NCI-H1436 (cell line): ENCODE results near the gene GAL3ST3.
A peak's percentile ranks its signal among the peaks of the same experiment; 100 is the strongest.
"Not testable (repeated sequence)": the region's sequence is repeated elsewhere in the genome, so short reads cannot be mapped to it uniquely, and the experiment has no call there.

Experiments used
- DNase-seq: peaks from one replicate; lab custom pipeline; 2025; lab: John Stamatoyannopoulos, UW

Gene GAL3ST3

GRCh38 chr11:66012946-66013761 is 35.8 kb downstream of the GAL3ST3 start:
- no peak for DNase-seq

DNA sequence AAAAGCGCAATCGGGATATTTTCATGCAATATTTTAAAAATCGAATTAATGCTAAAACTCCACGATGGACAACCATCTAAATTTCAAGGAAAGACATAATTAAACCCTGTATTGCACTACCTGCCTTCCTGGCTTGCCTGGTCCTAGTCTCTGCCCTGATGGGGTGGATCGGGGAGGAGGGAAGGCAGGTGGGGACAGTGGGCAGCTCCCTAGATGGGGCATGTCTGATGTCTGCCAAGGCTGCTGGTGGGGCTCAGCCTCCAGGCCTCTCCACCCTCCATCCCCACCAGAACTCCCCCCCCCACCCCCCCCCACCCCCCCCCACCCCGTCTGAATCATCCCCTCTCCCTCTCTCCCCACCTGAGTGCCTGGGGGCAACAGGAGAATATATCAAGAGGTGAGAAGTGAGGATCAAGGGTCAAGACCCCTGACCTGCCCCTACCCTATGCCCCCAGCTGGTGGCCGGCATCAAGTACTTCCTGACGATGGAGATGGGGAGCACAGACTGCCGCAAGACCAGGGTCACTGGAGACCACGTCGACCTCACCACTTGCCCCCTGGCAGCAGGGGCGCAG is 36.5 kb downstream of the GAL3ST3 start:
- DNase-seq: no peak

- DNase-seq: no peak
These were observed 37.1 kb downstream of the GAL3ST3 start, which contains the start of gene CST6 for GRCh38 chr11:66011785-66012303. Gene CST6, plus strand, starts transcription at chr11:66012008. Its CDS starts 37 bp downstream, at chr11:66012045.

GRCh38 chr11:66011239-66011784 is 37.6 kb downstream of the GAL3ST3 start:
- no peak for DNase-seq

GRCh38 chr11:66010036-66010435 is 38.9 kb downstream of the GAL3ST3 start:
- DNase-seq: not testable (repeated sequence)

GRCh38 chr11:66008468-66009101 is 40.4 kb downstream of the GAL3ST3 start:
- DNase-seq: no peak

- no peak for DNase-seq
These were observed 40.9 kb downstream of the GAL3ST3 start for GRCh38 chr11:66008095-66008467.

DNA sequence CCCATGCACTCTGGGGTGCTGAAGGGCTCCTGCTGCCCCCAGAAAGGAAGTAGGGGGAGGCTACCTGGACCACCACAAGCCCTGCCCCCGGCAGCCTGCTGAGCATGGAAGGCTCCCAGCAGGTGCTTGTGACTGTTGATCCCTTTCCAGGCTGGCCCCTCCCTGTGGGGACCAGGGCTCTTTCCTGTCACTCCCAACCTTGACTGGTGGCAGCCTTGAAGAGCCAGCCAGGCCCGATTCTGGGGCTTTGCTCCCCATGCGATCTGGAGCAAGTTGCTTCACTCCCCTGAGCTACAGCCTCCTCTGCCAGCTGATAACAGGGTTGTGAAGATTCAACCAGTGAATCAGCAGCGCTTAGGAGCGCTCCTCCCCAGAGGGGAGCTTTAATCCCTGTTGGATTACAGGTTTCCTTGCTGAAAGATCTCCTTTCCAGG is 41.7 kb downstream of the GAL3ST3 start:
- DNase-seq: no peak

DNA sequence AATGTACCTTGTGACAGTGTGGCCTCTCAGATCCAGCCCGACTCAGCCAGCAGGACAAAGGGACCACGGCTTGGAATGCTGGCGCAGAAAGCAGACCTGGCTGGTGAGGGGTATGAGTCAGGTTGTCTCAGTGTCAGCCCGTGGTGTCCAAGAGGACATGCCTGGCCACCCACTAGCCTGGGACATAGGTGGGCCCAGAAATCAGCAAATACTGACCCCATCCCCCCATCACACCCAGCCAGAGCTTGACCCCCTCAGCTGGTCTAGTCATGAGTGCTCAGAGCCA is 42.1 kb downstream of the GAL3ST3 start:
- no peak for DNase-seq

DNA sequence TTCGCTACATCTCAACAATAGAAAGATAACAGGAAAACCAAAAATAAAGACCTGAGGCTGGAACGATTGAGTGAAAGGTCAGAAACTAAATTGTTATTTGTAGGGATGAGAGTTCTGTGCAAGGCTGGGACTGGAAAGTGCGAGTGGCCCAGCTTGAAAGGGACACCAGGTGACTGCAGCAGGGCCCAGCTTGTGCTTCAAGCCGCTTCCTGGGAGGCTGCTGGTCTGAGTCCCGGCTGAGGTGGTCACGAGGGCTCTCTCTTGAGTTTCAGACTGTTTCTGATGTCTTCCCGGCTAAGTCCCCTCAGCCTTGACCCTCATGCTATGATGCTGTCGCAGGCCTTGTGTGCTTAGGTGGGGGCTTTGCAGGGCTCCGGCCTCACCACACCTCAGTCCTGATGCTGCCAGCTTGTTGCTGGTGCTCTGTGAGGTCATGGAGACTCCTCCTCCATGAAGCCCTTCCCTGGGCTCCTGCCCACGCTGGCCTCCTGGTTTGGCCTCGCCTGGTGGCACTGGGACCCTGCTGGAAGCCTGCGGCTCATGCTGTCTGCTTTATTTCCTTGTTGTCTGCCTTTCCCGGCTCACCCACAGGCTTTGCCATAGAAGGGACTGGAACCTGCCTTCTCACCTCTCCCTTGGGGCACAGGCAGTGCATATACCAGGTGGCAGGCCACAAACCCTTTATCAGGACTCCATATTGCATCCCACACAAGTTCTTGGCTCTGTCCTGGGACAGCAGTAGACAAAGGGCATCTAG is 42.6 kb downstream of the GAL3ST3 start:
- no peak for DNase-seq

DNA sequence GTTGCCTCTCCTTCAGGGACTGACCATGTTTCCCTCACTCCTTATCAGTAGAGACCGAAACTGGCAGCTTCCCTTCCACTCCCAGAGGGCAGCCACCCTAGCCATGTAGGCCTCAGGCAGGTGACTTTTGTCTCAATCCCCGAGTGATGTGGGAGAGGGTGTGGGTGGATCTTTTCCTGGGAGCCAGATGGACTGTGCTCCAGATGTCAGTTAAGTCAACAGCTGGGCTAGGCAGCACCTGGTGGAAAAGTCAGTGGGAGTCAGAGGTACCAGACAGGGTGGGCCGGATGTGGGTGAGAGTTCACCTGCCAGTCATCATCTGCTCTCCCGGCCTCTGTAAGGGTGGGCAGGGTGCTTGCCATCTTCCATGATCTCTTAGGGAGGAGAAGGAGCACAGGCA is 44.8 kb downstream of the GAL3ST3 start:
- no peak for DNase-seq

DNA sequence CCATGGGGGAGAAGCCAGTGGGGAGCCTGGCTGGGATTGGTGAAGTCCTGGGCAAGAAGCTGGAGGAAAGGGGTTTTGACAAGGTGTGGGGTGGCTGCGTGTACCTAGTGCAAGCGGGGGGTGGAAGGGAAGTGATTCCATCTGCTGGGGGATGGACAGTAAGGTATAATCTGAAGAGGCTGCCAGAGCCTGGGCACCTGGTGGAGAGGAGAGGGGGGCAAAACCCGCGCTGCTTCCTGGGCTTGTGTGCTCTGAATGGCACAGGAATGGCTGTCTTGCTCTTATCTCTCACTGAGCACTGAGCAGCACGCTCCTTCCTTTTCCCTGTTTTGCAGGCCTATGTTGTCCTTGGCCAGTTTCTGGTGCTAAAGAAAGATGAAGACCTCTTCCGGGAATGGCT is 45.7 kb downstream of the GAL3ST3 start:
- DNase-seq: no peak

- peak; percentile 69 for DNase-seq
These were observed 46.2 kb downstream of the GAL3ST3 start for GRCh38 chr11:66002648-66003225.

- DNase-seq: peak; percentile 95
These were observed 46.9 kb downstream of the GAL3ST3 start, which contains the start of the genes BANF1 and EIF1AD for GRCh38 chr11:66001942-66002647. Gene BANF1, plus strand, starts transcription at chr11:66002503. Its CDS starts 748 bp downstream, at chr11:66003251. Gene EIF1AD, minus strand, starts transcription at chr11:66002157. Its CDS starts 1,768 bp downstream, at chr11:66000389.

DNA sequence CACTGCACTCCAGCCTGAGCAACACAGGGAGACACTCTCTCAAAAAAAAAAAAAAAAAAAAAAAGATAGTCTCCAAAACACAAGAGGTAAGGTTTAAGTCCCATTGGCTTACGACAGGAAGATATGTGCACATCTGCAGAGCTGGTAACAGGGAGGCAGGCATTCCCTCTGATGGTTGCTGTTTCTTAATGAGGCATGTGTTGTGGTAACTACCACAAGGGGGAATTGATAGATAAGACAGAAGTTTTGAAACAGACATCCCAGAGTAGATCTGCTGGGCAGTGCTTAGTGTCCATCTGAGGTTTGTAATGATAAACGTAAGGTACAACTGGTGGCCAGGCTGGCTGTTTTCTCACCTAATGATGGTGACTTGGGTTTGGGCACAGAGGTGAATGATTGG is 51.7 kb downstream of the GAL3ST3 start:
- DNase-seq: no peak

DNA sequence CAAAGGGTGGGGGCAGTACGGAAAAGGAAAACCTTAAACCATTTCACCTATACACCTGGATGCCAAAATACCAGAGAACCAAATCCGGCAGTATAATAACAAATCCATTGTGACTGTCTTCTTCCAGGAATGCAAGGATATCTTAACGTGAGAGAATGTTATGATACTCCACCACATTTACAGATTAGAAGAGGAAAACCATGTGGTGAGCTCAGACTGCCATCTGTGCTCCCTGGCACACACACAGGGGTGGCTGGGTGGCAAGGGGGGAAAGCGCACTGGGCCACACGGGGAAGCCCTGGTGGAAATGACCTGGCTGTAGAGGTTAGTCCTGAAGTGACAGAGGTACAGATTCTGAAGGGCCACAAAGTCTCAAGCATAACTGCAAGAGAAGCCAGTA is 56.9 kb downstream of the GAL3ST3 start:
- no peak for DNase-seq
